RPMI7951 (cell line): ENCODE data around the gene HDAC7. TPM values are rescaled to one million over a fixed set of nuclear protein-coding genes. Genes with fewer than 3 reads are reported as not detected.
A peak's percentile ranks its signal among the peaks of the same experiment; 100 is the strongest.

Experiments
- DNase-seq: peaks from one replicate; pipeline ENCODE4 v3.0.0-alpha.2; 2012; ENCODE audit warnings: low read depth
- total RNA-seq: library from RNA; depleted of rRNA; stranded (reverse); fragments of >200 nt; shearing (Covaris generic); gene quantifications from 2 replicates; pipeline ENCODE4 v1.2.3, GENCODE V29; 2014

Gene HDAC7
- total RNA-seq, 1 experiment from 2014 or later, result 13.9 TPM

GRCh38 chr12:47746073-47746472, 73.6 kb downstream of the HDAC7 start:
- no peak for DNase-seq

GRCh38 chr12:47745485-47746041, 74.1 kb downstream of the HDAC7 start:
- DNase-seq, result no peak

- DNase-seq, result no peak
These were observed 74.8 kb downstream of the HDAC7 start for GRCh38 chr12:47744778-47745436.

GRCh38 chr12:47744005-47744651, 75.6 kb downstream of the HDAC7 start:
- no peak for DNase-seq

GRCh38 chr12:47743311-47743860, 76.3 kb downstream of the HDAC7 start:
- DNase-seq, result no peak

- peak; percentile 21 for DNase-seq
These were observed 77.4 kb downstream of the HDAC7 start for GRCh38 chr12:47742253-47742825.

GRCh38 chr12:47741340-47741703, 78.4 kb downstream of the HDAC7 start:
- DNase-seq, result peak; percentile 86

GRCh38 chr12:47740606-47741339, 78.9 kb downstream of the HDAC7 start:
- no peak for DNase-seq

- DNase-seq, result no peak
These were observed 79.7 kb downstream of the HDAC7 start for GRCh38 chr12:47739979-47740378.

- no peak for DNase-seq
These were observed 80.4 kb downstream of the HDAC7 start for GRCh38 chr12:47739297-47739696.

GRCh38 chr12:47737936-47738594, 81.6 kb downstream of the HDAC7 start:
- no peak for DNase-seq

GRCh38 chr12:47736877-47737676, 82.6 kb downstream of the HDAC7 start:
- DNase-seq, result peak; percentile 97

- DNase-seq, result peak; percentile 11
These were observed 83.5 kb downstream of the HDAC7 start for GRCh38 chr12:47736216-47736615.

- DNase-seq, result no peak
These were observed 84.1 kb downstream of the HDAC7 start for GRCh38 chr12:47735649-47736048.

- DNase-seq, result no peak
These were observed 84.8 kb downstream of the HDAC7 start for GRCh38 chr12:47734725-47735480.

GRCh38 chr12:47733142-47733541, 86.6 kb downstream of the HDAC7 start:
- peak; percentile 14 for DNase-seq
